Right lobe of liver (tissue), 4 donors: ENCODE results near the gene ZNF460.

Experiments used
- CTCF ChIP-seq, 4 donors: fragments of 200-600 bp in 3 of 4; fragments of 450-650 bp in 1 of 4; IDR thresholded peaks; one replicate each; pipeline versions ENCODE4 v1.5.1 to v1.8.0; 2016 to 2022; ENCODE audit warnings: antibody characterized with exemption in 4 of 4, mild to moderate bottlenecking in 2 of 4
- POLR2A ChIP-seq: fragments of 450-650 bp; IDR thresholded peaks from one replicate; pipeline ENCODE4 v1.6.1; 2017; ENCODE audit warnings: antibody characterized with exemption, mild to moderate bottlenecking
- donor health status: DM: no; HTN: no; CAD: no.
- donor health status: DM: no; HTN: no; CAD: no.
- donor health status: DM: no; HTN: yes; CAD: no.

GRCh38 chr19:57282011-57282643 lies 1.8 kb downstream of the ZNF460 start:
- TF ChIP-seq CTCF (IDR thresholded peaks at IDR 0.05) (no peak), POLR2A (no peak)
